SK-N-SH treated with all-trans-retinoic acid at 6 μM for 48 hours (cell line): Measurements from ENCODE around the gene ANO10.

Experiments used
- ATAC-seq: fragments of 200-7000 bp; cut with Tn5 transposase; 3 replicates; pipeline ENCODE4 v1.9.1; 2020; ENCODE audit warnings: mild to moderate bottlenecking, moderate library complexity
- ARNTL ChIP-seq: fragments of 450-650 bp; formaldehyde crosslinking; IDR thresholded peaks from 2 replicates; pipeline ENCODE4 v1.5.0; 2020; ENCODE audit warnings: low read depth, mild to moderate bottlenecking, moderate library complexity, borderline replicate concordance
- CREB5 ChIP-seq: fragments of 250-450 bp; sonication (Bioruptor Pico); IDR thresholded peaks from 2 replicates; pipeline ENCODE4 v1.5.1; 2020; ENCODE audit warnings: low read depth, mild to moderate bottlenecking, moderate library complexity
- CSDC2 ChIP-seq: fragments of 250-450 bp; sonication (Bioruptor Pico); IDR thresholded peaks from 2 replicates; pipeline ENCODE4 v1.5.0; 2020; ENCODE audit warnings: mild to moderate bottlenecking, moderate library complexity
- CSRNP3 ChIP-seq: fragments of 250-450 bp; sonication (Bioruptor Pico); IDR thresholded peaks from 2 replicates; pipeline ENCODE4 v1.5.1; 2021; ENCODE audit warnings: mild to moderate bottlenecking, moderate library complexity
- ESRRG ChIP-seq: fragments of 250-450 bp; sonication (Bioruptor Pico); IDR thresholded peaks from 2 replicates; pipeline ENCODE4 v1.6.1; 2021; ENCODE audit warnings: mild to moderate bottlenecking
- GLIS3 ChIP-seq: fragments of 250-450 bp; sonication (Bioruptor Pico); IDR thresholded peaks from 2 replicates; pipeline ENCODE4 v1.5.0; 2020; ENCODE audit warnings: mild to moderate bottlenecking, moderate library complexity
- ISL1 ChIP-seq: fragments of 250-450 bp; sonication (Bioruptor Pico); IDR thresholded peaks from 2 replicates; pipeline ENCODE4 v2.1.2; 2022; ENCODE audit warnings: mild to moderate bottlenecking, moderate library complexity
- OSR1 ChIP-seq: fragments of 250-450 bp; sonication (Bioruptor Pico); IDR thresholded peaks from 2 replicates; pipeline ENCODE4 v1.8.0; 2022; ENCODE audit warnings: moderate library complexity, mild to moderate bottlenecking, inconsistent platforms
- PATZ1 ChIP-seq: fragments of 250-450 bp; sonication (Bioruptor Pico); IDR thresholded peaks from 2 replicates; pipeline ENCODE4 v1.8.0; 2020; ENCODE audit warnings: mild to moderate bottlenecking, moderate library complexity, borderline replicate concordance
- POU6F1 ChIP-seq: fragments of 250-450 bp; sonication (Bioruptor Pico); IDR thresholded peaks from 2 replicates; pipeline ENCODE4 v1.8.0; 2021; ENCODE audit warnings: low read depth, mild to moderate bottlenecking, moderate library complexity, borderline replicate concordance
- PPARA ChIP-seq: fragments of 250-450 bp; sonication (Bioruptor Pico); IDR thresholded peaks from 2 replicates; pipeline ENCODE4 v1.5.0; 2020; ENCODE audit warnings: mild to moderate bottlenecking, borderline replicate concordance
- RARB ChIP-seq: fragments of 250-450 bp; sonication (Bioruptor Pico); IDR thresholded peaks from 2 replicates; pipeline ENCODE4 v1.8.0; 2021; ENCODE audit warnings: mild to moderate bottlenecking, moderate library complexity
- SNAI2 ChIP-seq: fragments of 250-450 bp; sonication (Bioruptor Pico); IDR thresholded peaks from 2 replicates; pipeline ENCODE4 v1.5.0; 2020; ENCODE audit warnings: mild to moderate bottlenecking, moderate library complexity
- TCF4 ChIP-seq: fragments of 250-450 bp; sonication (Bioruptor Pico); IDR thresholded peaks from 2 replicates; pipeline ENCODE4 v1.8.0; 2021; ENCODE audit warnings: mild to moderate bottlenecking, moderate library complexity, borderline replicate concordance
- TOX ChIP-seq: fragments of 250-450 bp; sonication (Bioruptor Pico); IDR thresholded peaks from 2 replicates; pipeline ENCODE4 v1.8.0; 2021; ENCODE audit warnings: mild to moderate bottlenecking, moderate library complexity, borderline replicate concordance
- TSHZ2 ChIP-seq: fragments of 250-450 bp; sonication (Bioruptor Pico); IDR thresholded peaks from 2 replicates; pipeline ENCODE4 v1.5.0; 2020; ENCODE audit warnings: mild to moderate bottlenecking, moderate library complexity
- ZC3H10 ChIP-seq: fragments of 250-450 bp; sonication (Bioruptor Pico); IDR thresholded peaks from 2 replicates; pipeline ENCODE4 v1.5.1; 2021; ENCODE audit warnings: mild to moderate bottlenecking, moderate library complexity
- ZFP3 ChIP-seq: fragments of 250-450 bp; sonication (Bioruptor Pico); IDR thresholded peaks from 2 replicates; pipeline ENCODE4 v1.5.0; 2020; ENCODE audit warnings: mild to moderate bottlenecking, moderate library complexity
- ZFP30 ChIP-seq: fragments of 450-650 bp; formaldehyde crosslinking; IDR thresholded peaks from 2 replicates; pipeline ENCODE4 v1.5.0; 2022; ENCODE audit warnings: mild to moderate bottlenecking, moderate library complexity
- ZNF565 ChIP-seq: fragments of 450-650 bp; formaldehyde crosslinking; conservative IDR thresholded peaks from 2 replicates; pipeline ENCODE4 v1.5.0; 2020; ENCODE audit warnings: low read depth, mild to moderate bottlenecking, moderate library complexity
- ZNF70 ChIP-seq: fragments of 450-650 bp; formaldehyde crosslinking; IDR thresholded peaks from 2 replicates; pipeline ENCODE4 v1.5.0; 2020; ENCODE audit warnings: mild to moderate bottlenecking, moderate library complexity
- ZNF8 ChIP-seq: fragments of 450-650 bp; formaldehyde crosslinking; IDR thresholded peaks from 2 replicates; pipeline ENCODE4 v1.5.0; 2020; ENCODE audit warnings: mild to moderate bottlenecking, moderate library complexity

The ANO10 gene

GRCh38 chr3:43353923-43354670 lies 267.7 kb downstream of the ANO10 start:
- ATAC-seq = no peak
- TF ChIP-seq PATZ1 (CRISPR knock-in tag) = no peak
- TF ChIP-seq TOX (CRISPR knock-in tag) = no peak
- no peak for TF ChIP-seq CSRNP3 (CRISPR knock-in tag)
- no peak for TF ChIP-seq ZFP30
- TF ChIP-seq SNAI2 = no peak

- TF ChIP-seq PPARA (no peak), PATZ1 (CRISPR knock-in tag) (no peak), ZNF8 (CRISPR knock-in tag) (no peak), CREB5 (CRISPR knock-in tag) (no peak), TCF4 (no peak), ZC3H10 (CRISPR knock-in tag) (no peak), ESRRG (no peak)
- TF ChIP-seq, all 23 proteins: peak for 0
- no peak for ATAC-seq
These were observed 268.4 kb downstream of the ANO10 start for GRCh38 chr3:43353393-43353792.

GRCh38 chr3:43349716-43350115 lies 272.1 kb downstream of the ANO10 start:
- no peak for TF ChIP-seq CREB5 (CRISPR knock-in tag)
- no peak for TF ChIP-seq ZNF8 (CRISPR knock-in tag)
- no peak for TF ChIP-seq GLIS3
- no peak for TF ChIP-seq TSHZ2 (CRISPR knock-in tag)
- no peak for TF ChIP-seq OSR1 (CRISPR knock-in tag)
- no peak for TF ChIP-seq PPARA
- TF ChIP-seq SNAI2 = no peak
- TF ChIP-seq ISL1 (CRISPR knock-in tag) = no peak
- no peak for TF ChIP-seq ZNF565 (CRISPR knock-in tag)
- TF ChIP-seq ZFP3 (CRISPR knock-in tag) = no peak
- no peak for TF ChIP-seq ZC3H10 (CRISPR knock-in tag)
- no peak for TF ChIP-seq TCF4
- no peak for TF ChIP-seq ARNTL (CRISPR knock-in tag)
- no peak for TF ChIP-seq RARB (CRISPR knock-in tag)
- no peak for TF ChIP-seq CSDC2
- TF ChIP-seq TOX (CRISPR knock-in tag) = no peak
- no peak for TF ChIP-seq ZNF70 (CRISPR knock-in tag)
- TF ChIP-seq ESRRG = no peak
- no peak for TF ChIP-seq ZFP30
- no peak for TF ChIP-seq POU6F1 (CRISPR knock-in tag)
- no peak for ATAC-seq
